ENCODE results near the gene DBN1.

DBN1 gene

DNA sequence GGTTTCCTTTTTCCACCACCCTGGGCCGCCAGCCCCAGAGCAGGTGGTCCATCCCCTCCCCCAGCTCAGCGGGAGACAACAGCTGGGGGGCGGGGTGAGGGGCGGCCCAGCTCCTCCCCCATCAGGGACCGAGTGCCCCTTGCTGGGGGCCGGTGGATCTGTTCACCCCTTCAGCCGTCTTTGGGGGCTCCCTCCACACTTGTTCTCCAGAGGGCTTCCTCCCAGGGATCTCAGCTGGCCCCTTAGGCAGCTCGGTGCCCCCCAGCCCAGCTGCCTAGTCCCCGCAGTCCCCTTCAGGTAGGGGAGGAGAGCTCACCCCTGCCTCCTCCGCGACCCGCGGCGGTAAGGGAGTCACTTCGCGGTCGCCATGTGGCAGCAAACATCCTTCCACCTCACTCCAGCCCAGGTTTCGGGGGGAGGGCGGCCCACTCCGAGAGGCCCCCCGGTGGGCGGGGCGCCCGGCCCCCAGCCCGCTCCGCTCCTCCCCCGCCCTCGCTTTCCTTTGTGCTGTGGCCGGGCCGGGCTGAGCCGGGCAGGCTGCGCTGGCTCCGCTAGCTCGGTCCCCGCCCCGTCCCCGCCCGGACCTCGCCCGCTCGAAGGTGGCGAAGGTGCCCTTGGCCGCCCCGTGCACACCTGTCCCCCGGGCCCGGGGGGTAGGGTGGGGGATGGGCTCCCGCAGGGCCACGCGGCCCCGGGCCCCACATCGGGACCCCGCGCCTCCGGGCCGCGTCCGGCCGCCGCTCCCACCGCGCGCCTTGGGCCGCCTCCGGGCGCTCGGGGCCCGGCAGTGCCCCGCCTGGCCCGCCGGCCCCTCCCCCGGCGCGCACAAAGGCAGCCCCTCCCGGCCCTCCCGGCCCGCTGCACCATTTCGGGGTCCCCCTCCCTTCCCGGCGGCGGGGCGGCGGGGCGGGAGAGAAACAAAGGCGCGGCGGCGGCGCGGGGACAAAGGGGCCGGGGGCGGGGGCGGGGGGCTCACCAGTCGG, 683 bp downstream of the DBN1 start:
- TF ChIP-seq, protein P1, sequence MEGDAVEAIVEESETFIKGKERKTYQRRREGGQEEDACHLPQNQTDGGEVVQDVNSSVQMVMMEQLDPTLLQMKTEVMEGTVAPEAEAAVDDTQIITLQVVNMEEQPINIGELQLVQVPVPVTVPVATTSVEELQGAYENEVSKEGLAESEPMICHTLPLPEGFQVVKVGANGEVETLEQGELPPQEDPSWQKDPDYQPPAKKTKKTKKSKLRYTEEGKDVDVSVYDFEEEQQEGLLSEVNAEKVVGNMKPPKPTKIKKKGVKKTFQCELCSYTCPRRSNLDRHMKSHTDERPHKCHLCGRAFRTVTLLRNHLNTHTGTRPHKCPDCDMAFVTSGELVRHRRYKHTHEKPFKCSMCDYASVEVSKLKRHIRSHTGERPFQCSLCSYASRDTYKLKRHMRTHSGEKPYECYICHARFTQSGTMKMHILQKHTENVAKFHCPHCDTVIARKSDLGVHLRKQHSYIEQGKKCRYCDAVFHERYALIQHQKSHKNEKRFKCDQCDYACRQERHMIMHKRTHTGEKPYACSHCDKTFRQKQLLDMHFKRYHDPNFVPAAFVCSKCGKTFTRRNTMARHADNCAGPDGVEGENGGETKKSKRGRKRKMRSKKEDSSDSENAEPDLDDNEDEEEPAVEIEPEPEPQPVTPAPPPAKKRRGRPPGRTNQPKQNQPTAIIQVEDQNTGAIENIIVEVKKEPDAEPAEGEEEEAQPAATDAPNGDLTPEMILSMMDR (IDR thresholded peaks at IDR 0.05; ENCODE audit: borderline replicate concordance, insufficient read depth, low read depth, low read length): no peak
- H3K4me3 ChIP-seq (ENCODE audit: low read depth, low read length): peak overlapping the region; percentile 69

DNA sequence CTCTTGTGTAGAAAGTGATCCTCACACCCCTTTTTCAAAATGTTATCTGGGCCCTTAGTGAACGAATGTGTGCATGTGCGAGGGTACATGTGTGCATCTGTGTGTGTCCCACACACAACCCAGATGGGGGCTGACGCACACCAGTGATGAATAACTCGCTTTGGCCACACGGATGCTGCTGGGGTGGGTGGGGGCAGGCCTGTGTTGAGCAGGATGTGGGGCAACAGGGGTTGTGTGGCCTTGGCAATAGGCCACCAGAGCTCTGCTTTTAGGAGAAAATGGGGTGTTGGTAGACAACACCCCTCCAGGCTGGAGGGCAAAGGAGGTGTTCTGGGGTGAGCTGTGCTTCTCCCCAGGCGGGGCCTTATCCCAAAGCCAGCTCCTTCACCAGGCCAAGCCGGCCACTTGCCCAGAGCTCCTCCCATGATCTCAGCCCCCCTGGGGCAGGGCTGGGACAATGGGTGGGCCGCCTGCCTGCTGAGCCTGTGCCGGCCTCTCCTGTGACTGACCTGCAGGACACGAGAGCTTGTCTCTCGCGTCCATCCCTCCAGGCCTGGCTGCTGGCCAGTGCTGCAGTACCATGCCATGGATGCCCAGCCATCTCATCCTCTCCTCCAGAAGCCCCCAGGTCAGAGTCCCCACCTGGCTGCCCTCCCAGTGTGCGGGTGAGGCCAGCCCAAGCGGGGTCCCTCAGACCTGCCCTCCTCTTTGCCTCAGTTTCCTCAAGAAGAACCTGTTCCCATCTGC, 1.7 kb downstream of the DBN1 start:
- TF ChIP-seq, protein P1 (IDR thresholded peaks at IDR 0.05; ENCODE audit: borderline replicate concordance, insufficient read depth, low read depth, low read length): no peak
- H3K4me3 ChIP-seq (ENCODE audit: low read depth, low read length): peak overlapping the region; percentile 69

DNA sequence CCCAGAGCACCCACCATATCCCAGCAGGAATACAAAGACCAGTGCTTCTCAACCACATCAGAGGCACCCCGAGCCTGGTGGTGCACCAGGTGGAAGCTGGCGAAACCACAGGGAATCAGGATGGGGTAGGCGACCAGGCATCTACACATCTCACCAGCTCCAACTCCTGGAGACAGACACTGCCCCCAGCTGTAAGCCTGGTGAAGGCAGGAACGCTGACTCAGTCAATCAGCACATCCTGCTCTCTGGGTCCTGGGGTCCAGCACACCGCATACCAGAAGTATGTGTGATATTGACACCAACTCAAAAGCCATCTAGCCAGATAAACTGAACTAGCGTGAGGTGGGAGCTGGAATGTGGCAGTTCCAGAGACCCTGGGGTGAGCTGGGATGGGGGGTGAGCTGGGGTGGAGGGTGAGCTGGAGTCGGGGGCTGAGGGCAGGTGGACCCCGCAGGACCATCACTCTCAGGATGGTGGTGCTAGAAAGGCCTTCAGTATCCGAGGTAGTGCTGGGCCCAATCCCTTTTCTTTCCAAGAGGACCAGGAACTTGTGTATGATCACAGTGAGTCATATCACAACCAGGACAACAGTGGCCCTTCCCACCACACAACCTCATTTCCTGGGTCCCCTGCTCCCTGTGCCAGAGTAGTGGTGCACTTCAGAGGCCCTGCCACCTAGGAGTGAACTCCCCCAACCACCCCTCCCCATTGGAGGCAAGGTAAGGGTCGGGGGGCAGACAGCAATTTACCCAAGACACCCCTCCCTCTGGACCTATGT, 2.5 kb downstream of the DBN1 start:
- TF ChIP-seq, protein P1 (IDR thresholded peaks at IDR 0.05; ENCODE audit: borderline replicate concordance, insufficient read depth, low read depth, low read length): no peak
- no peak overlapping the region for H3K4me3 ChIP-seq (ENCODE audit: low read depth, low read length)

DNA sequence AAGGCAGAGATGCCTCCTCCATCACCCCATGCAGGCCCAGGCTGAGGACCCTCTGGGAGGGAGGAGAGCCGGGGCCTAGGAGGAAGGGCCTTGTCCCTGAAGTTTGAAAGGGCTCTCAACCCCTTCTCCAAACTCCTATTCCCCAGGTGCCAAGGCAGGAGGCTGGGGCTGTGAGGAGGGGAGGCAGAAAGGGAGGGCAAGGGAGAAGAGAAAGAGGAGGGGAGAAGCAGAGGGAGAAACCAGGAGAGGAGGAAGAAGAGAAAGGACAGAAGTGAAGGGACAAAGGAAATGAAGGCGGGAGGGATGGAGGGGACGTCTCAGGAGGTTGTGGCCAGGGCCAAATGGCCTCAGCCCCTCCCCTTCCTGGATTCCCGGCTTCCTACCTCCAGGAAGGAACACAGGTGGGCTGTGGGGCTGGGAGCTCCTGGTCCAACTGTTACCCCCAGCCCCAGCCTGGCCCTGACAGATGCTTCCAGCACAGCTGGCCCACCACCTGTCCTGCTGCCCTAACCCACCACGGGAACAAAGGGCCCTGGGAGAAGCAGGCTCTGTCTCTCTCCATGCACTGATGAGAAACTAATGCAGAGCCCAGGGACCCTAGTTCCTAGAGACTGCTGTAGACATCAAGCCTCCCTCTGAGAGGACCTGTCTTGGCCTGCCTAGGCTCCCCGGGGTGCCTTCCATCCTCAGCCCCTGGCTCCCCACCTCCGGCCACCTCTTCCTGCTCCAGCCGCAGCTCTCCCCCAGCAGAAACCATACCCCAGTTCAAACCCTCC, 3.5 kb downstream of the DBN1 start:
- no peak overlapping the region for H3K4me3 ChIP-seq (ENCODE audit: low read depth, low read length)
- TF ChIP-seq, protein P1 (IDR thresholded peaks at IDR 0.05; ENCODE audit: borderline replicate concordance, insufficient read depth, low read depth, low read length): no peak

DNA sequence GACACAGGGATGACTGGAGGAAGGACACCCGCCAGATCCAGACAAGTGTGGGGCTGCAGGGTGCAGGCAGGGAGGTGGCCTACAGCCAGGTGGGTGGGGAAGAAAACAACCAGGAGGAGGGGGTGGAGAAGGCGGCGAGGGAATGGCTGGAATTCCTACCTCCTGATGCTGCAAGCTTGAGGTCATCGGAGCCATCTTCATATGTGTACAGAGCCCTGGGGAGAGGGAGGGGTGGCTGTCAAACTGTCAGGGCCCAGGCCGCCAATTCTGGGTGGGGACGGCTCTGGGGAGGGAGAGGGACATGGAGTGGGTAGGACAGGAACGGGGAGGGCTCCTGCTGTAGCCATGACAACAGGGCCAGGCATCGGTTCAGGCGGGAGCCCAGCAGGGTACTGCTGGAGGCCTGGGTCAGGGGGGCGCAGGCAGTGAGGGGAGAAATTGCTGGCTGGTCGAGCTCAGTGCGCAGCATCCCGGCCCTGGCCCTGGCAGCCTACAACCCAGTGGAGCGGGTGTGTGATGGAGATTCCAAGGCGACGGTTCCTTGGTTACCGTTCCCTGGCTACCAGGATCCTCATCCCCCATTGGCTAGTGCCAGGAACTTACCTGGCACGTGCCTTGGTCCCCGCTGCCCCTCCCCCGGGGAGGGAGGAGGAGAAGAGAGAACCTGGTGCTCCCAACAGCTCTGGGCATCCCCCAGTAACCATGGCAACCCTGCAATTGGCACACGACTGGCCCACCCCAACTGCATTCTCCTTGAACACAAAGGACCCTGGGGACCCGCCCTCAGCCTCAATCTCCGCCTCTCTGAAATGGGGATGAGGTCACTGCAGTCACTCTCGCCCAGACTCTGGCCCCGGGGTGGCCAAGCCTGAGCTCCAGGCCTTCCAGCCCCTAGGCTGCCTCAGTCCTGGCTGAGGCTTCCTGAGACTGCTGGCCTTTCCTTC, 4.5 kb downstream of the DBN1 start:
- H3K4me3 ChIP-seq (ENCODE audit: low read depth, low read length): no peak overlapping the region
- TF ChIP-seq, protein P1 (IDR thresholded peaks at IDR 0.05; ENCODE audit: borderline replicate concordance, insufficient read depth, low read depth, low read length): no peak

All from GM12875 (cell line).